ENCODE results near the gene RPL13.

Gene RPL13

DNA sequence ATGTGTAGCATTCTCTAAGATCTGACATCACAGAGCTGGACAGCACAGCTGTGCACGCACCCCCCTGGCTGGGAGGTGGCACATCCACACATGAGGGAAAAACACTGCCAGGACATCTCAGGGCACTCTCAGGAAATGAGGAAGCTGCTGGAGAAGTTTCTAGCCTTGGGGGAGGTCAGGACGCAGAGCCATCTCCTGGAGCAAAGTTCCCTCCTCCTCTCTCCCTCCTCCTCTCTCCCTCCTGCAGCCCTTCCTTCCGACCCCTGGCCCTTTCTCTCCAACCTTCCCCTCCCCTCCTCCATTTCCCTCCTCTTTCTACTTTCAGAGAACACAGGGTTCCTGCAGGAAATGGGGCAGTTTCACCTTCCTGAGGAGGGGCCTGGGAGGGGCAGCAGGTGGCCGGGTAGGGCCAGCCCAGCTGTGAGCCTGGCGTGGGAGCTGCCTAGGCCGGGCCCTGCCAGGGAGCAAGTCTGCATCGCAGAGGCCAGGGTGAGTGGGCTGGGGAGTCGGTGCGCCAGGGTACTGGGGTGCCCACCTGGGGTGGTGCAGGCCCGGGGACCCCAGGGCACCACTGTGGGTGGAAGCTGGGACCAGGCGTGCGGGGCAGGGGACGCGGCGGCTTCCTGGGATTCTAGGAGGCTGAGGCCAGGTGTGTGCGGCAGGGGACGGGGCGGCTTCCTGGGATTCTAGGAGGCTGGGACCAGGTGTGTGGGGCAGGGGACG lies 52.9 kb downstream of the RPL13 start, which contains the start of gene DPEP1:
Gene DPEP1 (plus strand): TSS at position 412 of the 723 bp plus-strand sequence. CDS start 16,769 bp downstream, outside the sequence.
- H3K4me3 ChIP-seq (ENCODE audit: control insufficient read depth, low read depth, low read length), result no peak within 1 kb of the TSS
- TF ChIP-seq, protein P1, sequence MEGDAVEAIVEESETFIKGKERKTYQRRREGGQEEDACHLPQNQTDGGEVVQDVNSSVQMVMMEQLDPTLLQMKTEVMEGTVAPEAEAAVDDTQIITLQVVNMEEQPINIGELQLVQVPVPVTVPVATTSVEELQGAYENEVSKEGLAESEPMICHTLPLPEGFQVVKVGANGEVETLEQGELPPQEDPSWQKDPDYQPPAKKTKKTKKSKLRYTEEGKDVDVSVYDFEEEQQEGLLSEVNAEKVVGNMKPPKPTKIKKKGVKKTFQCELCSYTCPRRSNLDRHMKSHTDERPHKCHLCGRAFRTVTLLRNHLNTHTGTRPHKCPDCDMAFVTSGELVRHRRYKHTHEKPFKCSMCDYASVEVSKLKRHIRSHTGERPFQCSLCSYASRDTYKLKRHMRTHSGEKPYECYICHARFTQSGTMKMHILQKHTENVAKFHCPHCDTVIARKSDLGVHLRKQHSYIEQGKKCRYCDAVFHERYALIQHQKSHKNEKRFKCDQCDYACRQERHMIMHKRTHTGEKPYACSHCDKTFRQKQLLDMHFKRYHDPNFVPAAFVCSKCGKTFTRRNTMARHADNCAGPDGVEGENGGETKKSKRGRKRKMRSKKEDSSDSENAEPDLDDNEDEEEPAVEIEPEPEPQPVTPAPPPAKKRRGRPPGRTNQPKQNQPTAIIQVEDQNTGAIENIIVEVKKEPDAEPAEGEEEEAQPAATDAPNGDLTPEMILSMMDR (IDR thresholded peaks at IDR 0.05; ENCODE audit: control insufficient read depth, insufficient read depth, low read depth, low read length, missing control alignments), result no peak
- no peak for DNase-seq (ENCODE audit: low read depth)

DNA sequence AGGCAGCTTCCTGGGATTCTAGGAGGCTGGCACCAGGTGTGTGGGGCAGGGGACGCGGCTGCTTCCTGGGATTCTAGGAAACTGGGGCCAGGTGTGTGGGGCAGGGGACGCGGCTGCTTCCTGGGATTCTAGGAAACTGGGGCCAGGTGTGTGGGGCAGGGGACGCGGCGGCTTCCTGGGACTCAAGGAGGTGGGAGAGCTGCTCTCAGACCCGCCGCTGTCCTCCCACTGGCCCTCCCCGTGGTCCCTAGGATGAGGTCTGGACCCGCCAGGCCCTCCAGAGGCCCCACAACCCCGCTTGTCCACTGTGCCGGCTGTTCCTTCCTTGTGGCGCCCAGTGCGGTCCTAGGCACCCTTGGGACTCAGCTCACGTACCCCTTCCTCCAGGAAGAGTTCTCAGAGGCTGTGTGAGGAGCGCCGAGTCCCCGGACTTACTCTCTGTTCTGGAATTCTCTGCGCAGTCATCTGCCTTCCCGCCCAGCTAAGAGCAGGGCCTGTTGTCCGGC lies 53.5 kb downstream of the RPL13 start:
- no peak overlapping the region for H3K4me3 ChIP-seq (ENCODE audit: control insufficient read depth, low read depth, low read length)
- TF ChIP-seq, protein P1 (IDR thresholded peaks at IDR 0.05; ENCODE audit: control insufficient read depth, insufficient read depth, low read depth, low read length, missing control alignments), result no peak
- DNase-seq (ENCODE audit: low read depth), result no peak
